Left cardiac atrium (tissue), 4 donors: ENCODE data around the gene OPA1. TPM values are rescaled to one million over a fixed set of nuclear protein-coding genes. Genes with fewer than 3 reads are reported as not detected.
"Not testable (repeated sequence)": the region's sequence is repeated elsewhere in the genome, so short reads cannot be mapped to it uniquely, and the experiment has no call there.

Experiments used
- ATAC-seq, 2 donors: fragments of 200-7000 bp; cut with Tn5 transposase; one replicate each; pipeline ENCODE4 v1.9.1; 2020; ENCODE audit warnings: mild to moderate bottlenecking in 2 of 2, moderate library complexity in 2 of 2
- DNase-seq: peaks from one replicate; pipeline ENCODE4 v3.0.0-alpha.2; 2020
- intact Hi-C, 2 donors: fragments of 100-400 bp; cut with DNase I; formaldehyde crosslinking; loops; one replicate each; pipeline versions ENCODE4 v1.14.1 to v1.15.1; 2022 to 2023
- total RNA-seq, 2 donors: library from RNA; stranded (reverse); fragmentation: NEBNext Ultra II Directional; extraction: Animal tissue kit (Norgen Biotek cat#: 25700); gene quantifications; one replicate each; pipeline ENCODE4 v1.2.1, GENCODE V29; 2021
- donor health status: DM: no; HTN: yes; CAD: no.
- donor health status: DM: no; HTN: yes; CAD: no; lungs with severe emphysema.
- donor health status: DM: yes; HTN: yes; CAD: no.
- donor health status: Dilated cardiomyopathy.

The OPA1 gene
- total RNA-seq, 2 donors from 2014 or later: 64.4 to 93.8 TPM

- no peak for ATAC-seq
- no peak for DNase-seq
- intact Hi-C loops: loop anchor here (5.0 to 10.0 kb wide), 3 partner anchors 110 to 757 kb away; no protein-coding TSS in a partner anchor
Observed at GRCh38 chr3:193574488-193575070, 18.4 kb upstream of the OPA1 start.

- DNase-seq (no peak), ATAC-seq (no peak)
- intact Hi-C loops: no loop called here
Observed at GRCh38 chr3:193585530-193585929, 7.5 kb upstream of the OPA1 start.

GRCh38 chr3:193586526-193586925 lies 6.5 kb upstream of the OPA1 start:
- ATAC-seq (no peak), DNase-seq (no peak)
- intact Hi-C loops: no loop called here

GRCh38 chr3:193589129-193589528 lies 3.9 kb upstream of the OPA1 start:
- intact Hi-C loops: no loop called here
- no peak for ATAC-seq
- no peak for DNase-seq

GRCh38 chr3:193589616-193590015 lies 3.4 kb upstream of the OPA1 start:
- intact Hi-C loops: no loop called here
- DNase-seq (no peak), ATAC-seq (no peak)

GRCh38 chr3:193590088-193590856 lies 2.7 kb upstream of the OPA1 start:
- intact Hi-C loops: no loop called here
- DNase-seq: no peak
- ATAC-seq: no peak

- DNase-seq (no peak), ATAC-seq (peak in 1 of 2 donors; percentile 21)
- intact Hi-C loops: no loop called here
Observed at GRCh38 chr3:193593668-193594030, 641 bp downstream of the OPA1 start.

- intact Hi-C loops: no loop called here
- no peak for ATAC-seq
- DNase-seq: no peak
Observed at GRCh38 chr3:193594946-193595689, 2.1 kb downstream of the OPA1 start.

- ATAC-seq: no peak
- DNase-seq: no peak
- intact Hi-C loops: no loop called here
Observed at GRCh38 chr3:193595939-193596487, 3.0 kb downstream of the OPA1 start.

GRCh38 chr3:193598202-193598601 lies 5.2 kb downstream of the OPA1 start:
- intact Hi-C loops: no loop called here
- no peak for ATAC-seq
- no peak for DNase-seq

- ATAC-seq (no peak), DNase-seq (no peak)
- intact Hi-C loops: no loop called here
Observed at GRCh38 chr3:193599393-193599792, 6.4 kb downstream of the OPA1 start.

- ATAC-seq: peak; percentile 59 to 85
- intact Hi-C loops: no loop called here
- peak; percentile 35 for DNase-seq
Observed at GRCh38 chr3:193605876-193606275, 12.9 kb downstream of the OPA1 start.

GRCh38 chr3:193606892-193607291 lies 13.9 kb downstream of the OPA1 start:
- ATAC-seq, intact Hi-C loops, DNase-seq: not testable (repeated sequence)

- intact Hi-C loops, ATAC-seq, DNase-seq: not testable (repeated sequence)
Observed at GRCh38 chr3:193610516-193610915, 17.5 kb downstream of the OPA1 start.

- ATAC-seq: no peak
- no peak for DNase-seq
- intact Hi-C loops: no loop called here
Observed at GRCh38 chr3:193614430-193614829, 21.4 kb downstream of the OPA1 start.

GRCh38 chr3:193617628-193618027 lies 24.6 kb downstream of the OPA1 start:
- DNase-seq (no peak), ATAC-seq (no peak)
- intact Hi-C loops: no loop called here

- intact Hi-C loops: no loop called here
- ATAC-seq (no peak), DNase-seq (no peak)
Observed at GRCh38 chr3:193620057-193620456, 27.0 kb downstream of the OPA1 start.

- DNase-seq (no peak), ATAC-seq (no peak)
- intact Hi-C loops: no loop called here
Observed at GRCh38 chr3:193620650-193621049, 27.6 kb downstream of the OPA1 start.

- no peak for DNase-seq
- intact Hi-C loops: no loop called here
- ATAC-seq: no peak
Observed at GRCh38 chr3:193621127-193621526, 28.1 kb downstream of the OPA1 start.

GRCh38 chr3:193630005-193630404 lies 37.0 kb downstream of the OPA1 start:
- ATAC-seq: no peak
- intact Hi-C loops: no loop called here
- no peak for DNase-seq
